ENCODE results near the gene HIP1R.
"Not testable (repeated sequence)": the region's sequence is repeated elsewhere in the genome, so short reads cannot be mapped to it uniquely, and the experiment has no call there.

The HIP1R gene

DNA sequence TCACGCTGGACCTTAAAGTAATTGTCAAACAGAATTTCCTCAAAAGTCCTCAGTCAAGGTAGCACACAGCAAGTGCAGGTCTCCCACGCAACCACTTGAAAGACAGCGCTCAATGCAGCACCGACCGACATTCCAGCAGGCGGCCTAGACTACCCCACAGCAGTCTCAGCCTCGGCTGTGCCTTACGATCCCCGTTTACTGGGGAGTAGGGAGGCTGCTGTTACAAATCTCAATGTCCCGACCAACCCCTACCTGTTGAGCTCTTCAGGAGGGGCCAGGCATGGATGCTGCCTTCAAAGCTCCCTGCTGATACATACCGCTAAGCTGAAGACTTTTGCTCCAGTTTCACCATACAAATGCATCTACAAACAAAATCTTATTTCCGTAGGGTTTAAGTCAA, 38.8 kb downstream of the HIP1R start:
- DNase-seq (ENCODE audit: low spot score) = no peak

DNA sequence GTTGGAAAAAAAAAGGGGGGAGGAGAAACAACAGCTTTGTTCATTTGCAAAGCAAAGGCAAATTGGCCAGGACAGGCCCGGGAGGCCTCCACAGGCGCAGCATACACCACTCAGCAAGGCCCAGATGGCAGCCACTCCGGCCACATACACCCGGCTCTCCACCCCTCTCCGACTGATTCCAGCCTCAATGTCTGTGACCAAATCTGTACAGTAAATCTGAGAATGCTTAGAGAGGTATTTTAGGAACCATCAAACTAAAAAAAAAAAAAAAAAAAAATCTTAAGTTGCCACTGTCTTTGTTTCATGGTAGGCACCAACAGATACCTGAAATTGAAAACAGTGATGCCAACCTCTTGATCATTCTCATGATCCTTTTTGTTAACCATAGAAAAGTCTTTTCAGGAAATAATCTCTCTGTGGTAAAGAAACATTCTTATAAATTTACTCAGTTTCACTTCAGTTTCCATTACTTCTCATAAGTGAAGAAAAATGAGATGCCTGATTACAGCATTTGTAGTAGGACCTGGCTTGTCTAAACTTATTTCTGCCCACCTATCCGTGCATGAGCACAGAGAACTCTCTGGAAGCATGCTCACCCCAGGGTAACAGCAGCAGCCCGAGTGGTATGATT, 40.4 kb downstream of the HIP1R start:
- no peak for DNase-seq (ENCODE audit: low spot score)

DNA sequence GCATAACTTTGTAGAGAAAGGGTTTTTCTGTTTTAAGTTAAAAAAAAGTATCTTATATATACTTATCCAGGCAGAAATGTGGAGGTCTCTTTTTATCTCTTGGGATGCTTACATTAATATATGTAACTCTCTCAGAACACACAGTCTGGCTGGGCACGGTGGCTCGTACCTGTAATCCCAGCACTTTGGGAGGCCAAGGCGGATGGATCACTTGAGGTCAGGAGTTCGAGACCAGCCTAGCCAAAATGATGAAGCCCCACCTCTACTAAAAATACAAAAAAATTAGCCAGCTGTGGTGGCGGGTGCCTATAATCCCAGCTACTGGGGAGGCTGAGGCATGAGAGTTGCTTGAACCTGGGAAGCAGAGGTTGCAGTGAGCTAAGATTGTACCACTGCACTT, 41.0 kb downstream of the HIP1R start:
- not testable (repeated sequence) for DNase-seq (ENCODE audit: low spot score)

DNA sequence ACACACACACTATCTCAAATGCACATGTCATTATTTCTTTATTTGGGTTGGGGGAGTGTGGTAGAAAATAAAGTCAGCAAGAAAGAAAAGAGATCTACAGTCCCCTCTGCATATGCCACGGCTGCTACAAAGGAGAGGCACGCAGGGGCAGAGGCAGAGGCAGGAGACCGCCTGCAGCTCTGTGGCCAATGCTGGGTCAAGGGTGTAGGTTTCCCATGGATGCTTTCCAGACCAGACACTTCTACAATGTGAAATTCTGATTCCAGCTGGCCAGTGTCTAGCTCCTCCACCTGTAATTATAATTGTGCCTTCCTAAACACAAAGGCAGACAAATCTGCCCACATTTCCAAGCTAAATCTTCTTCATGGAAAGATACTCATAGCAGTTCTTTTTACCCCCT, 41.5 kb downstream of the HIP1R start:
- no peak for DNase-seq (ENCODE audit: low spot score)

DNA sequence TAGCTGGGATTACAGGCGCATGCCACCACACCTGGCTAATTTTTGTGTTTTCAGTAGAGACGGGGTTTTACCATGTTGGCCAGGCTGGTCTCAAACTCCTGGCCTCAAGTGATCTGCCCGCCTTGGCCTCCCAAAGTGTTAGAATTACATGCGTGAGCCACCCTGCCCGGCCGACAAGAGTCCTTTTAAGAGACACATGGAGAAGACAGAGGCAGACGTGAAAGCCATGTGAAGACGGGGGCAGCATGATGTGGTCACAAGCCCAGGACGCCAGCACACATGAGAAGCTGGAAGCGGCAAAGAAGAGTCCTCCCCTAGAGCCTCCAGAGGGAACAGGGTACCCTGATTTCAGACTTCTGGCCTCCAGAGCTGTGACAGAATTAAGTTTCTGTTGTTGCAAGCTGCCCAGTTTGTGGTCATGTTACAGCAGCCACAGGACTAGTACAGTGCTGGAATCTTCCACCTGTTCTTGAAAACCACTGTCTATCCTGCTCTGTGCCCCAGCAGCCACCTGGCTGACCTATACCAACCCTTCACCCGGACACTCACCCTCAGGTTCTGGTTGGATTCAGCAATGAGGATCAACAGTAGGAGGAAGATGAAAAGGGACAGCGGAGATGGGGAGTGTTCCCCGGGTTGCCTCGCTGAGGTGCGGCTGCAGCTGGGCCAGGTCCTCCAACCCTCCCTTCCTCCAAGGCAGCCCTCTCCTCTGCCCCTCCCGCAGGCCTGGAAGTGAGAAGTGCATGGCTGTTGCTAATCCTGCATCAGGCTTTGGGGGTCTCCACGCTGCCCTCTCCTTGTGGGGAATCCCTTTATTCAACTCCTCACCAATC, 43.7 kb downstream of the HIP1R start:
- no peak for DNase-seq (ENCODE audit: low spot score)

DNA sequence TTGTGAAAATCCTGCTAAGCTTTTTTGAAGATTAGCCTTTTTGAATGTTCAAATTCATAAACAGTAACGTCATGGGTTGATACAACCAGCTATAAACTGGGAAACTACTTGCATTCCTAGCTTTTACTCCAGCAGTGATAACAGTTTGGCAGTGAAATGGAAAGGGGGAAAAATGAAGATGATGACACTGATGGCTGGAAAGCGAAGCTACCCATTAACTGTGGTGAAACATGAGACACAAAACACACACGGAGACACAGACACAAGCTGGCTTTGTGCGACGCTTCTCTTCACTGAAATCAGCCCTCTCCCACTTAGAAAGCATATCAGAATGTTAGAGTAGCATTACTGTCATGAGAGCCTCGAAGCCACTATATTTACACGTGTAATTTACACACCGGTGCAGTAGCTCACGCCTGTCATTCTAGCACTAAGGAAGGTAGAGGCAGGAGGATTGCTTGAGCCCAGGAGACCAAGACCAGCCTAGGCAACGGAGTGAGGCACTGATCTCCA, 45.0 kb downstream of the HIP1R start:
- DNase-seq (ENCODE audit: low spot score) = no peak

DNA sequence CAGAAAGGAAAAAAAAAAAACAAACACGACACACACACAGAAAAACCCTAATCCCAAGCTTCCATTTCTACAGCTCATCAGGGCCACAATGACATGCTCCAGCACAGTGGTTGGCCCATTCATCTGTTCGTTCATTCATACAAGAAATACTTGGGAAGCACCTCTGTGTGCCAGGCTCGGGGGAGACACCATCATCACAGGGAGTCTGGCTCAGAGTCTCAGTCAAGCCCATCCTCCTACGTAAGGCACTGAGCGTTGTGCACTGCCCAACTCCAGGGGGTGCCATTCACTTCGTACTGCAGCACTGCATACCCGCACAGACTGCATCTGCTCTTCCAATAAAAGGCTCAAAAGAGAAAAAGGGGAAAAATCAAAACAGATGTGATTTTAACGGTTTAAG, 45.4 kb downstream of the HIP1R start:
- DNase-seq (ENCODE audit: low spot score) = no peak

DNA sequence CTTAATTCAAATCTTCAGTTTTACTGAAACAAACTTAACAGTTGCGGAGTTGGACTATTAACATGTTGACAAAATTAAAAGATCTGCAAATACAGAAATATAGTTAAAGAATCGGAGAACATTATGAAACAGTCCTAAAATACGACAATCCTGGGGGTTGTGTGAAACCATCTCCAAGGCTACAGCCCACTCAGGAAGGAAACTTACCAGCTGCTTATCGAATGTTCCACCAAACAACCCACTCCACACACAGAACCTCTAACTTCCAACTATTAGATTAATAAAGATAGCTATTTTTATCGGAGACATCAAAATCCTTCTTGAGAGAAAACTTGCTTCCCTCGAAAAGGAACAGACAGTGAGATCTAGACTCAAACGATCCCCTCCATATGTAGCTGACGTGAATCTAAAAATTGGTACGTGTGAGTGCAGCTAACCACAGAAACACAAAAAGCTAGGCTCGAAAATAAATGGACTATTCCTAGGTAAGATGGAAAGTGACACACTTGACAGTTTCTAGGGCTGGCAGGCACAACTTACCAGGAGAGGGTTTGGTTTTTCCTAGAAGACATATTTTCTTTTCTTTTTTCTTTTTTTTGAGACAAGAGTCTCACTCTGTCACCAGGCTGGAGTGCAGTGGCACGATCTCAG, 47.8 kb downstream of the HIP1R start:
- no peak for DNase-seq (ENCODE audit: low spot score)

DNA sequence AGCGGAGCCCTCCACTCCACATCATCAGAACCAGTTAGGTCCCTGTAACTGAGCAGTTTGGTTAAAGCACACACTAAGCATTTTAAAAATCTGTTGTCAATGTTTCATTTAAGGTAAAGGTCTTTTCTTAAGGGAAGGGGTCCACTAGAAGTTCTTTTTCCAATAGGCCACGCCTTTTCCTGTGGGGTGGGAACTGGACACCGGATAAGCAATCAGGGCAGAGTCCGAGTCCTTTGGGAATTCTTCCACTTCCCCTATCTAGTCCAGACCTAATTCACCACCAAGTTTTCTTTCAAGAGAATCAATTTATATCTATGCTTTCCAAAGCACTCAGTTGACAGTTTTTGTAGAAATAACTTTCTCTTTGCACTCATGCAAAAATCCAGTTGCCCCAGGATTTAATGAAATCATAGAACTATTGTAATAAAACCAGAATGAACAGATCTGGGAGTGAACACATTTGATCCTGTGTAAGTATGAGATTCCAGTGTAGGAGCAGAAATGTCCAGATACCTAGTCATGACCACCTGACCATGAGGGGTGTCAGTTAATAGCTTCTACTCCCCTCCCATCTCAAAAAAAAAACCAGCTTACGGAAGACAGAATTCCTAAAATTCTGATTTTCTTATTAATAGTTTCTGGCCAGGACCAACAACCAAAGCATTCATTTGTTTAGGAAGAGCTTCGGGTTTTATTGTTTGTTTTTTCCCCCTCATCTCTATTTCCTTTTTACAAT, 49.0 kb downstream of the HIP1R start:
- no peak for DNase-seq (ENCODE audit: low spot score)

DNA sequence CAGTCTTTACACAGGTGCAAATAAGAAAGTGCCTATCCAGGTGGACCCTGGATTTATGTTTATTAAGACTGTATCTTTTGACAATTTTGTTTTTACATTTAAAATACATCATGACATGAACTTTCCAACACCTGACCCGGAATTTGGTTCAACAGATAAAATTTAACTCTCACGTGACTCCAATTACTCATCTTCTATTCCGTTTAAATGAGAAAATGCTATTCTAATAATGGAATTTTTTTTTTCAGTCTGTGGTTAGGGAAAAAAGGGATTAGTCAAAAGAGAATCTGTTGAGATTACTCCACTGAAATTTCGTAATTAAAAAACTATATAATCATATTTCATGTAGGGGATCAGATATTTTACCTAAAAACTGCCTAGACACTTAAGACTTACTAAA, 49.6 kb downstream of the HIP1R start:
- no peak for DNase-seq (ENCODE audit: low spot score)

DNA sequence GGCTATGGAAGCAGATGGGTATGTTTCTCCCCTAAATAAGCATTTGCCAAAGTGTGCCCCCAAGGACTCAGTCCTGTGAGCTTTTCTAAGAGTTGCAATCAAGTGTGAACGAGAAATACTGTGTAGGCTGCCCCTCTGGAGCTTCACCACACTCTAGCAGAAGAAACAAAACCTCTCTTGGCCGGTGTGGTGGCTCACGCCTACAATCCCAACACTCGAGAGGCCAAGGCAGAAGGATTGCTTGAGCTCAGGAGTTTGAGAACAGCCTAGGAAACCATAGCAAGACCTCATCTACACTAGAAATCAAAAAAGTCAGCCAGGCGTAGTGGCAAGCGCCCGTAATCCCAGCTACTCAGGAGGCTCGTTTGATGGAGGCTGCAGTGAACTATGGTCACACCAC, 50.9 kb downstream of the HIP1R start:
- no peak for DNase-seq (ENCODE audit: low spot score)

DNA sequence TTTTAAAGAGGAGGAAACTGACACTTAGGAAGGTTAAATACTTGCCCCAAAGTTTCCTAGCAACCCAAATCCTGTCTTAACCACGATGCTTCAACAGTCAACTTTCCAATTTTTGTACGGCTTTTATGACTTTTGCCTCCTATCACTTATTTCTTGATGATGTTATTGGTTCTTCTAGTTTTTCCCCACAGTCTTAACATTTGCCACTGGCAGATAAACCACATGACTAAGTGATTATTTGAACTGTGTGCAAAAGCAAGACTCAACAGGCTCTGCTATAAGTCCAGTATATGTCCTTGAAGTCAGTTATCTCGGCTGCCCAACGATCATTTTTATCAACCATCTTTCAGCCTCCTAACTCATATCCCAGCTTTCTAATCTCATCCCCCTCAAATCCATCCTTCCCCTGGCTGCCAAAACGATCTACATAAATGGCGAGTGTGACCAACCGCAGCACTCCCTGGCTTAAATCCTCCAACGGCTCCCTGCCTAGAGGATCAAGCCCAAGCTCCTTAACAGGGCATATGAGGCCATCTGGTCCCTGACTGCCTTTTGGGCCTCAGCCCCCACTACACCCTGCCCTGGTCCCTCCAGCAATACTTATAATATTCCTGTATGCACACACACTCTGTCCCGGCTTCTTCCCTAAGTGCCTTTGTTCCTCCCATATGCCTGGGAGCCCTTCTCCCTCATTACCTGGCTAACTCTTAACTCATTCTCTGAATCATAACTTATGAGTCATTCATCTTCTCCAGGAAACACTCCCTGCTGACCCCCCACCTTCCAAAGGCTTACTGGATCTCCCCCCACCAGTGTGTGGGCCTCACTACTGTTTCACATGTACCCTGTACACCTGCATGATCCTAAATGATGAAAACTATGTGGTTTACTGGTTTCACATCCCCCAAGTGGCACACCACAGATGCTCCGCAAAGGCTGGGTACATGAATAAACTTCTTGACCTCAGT, 51.9 kb downstream of the HIP1R start:
- no peak for DNase-seq (ENCODE audit: low spot score)

DNA sequence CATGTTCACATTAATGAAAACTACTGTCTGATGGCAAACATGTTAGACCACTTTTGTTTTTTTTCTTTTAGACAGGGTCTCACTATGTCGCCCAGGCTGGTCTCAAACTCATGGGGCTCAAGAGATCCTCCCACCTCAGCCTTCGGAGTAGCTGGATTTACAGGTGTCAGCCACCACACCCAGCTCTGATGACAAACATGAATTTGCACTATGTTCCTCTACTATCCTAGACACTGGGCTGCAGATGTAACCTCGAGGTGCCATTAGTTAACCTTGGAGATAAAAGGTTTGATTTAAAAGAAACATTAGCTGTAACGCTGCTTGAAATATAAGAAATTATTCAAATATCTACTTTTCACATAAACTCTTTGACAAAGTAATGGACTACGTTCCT, 52.6 kb downstream of the HIP1R start:
- DNase-seq (ENCODE audit: low spot score) = no peak

DNA sequence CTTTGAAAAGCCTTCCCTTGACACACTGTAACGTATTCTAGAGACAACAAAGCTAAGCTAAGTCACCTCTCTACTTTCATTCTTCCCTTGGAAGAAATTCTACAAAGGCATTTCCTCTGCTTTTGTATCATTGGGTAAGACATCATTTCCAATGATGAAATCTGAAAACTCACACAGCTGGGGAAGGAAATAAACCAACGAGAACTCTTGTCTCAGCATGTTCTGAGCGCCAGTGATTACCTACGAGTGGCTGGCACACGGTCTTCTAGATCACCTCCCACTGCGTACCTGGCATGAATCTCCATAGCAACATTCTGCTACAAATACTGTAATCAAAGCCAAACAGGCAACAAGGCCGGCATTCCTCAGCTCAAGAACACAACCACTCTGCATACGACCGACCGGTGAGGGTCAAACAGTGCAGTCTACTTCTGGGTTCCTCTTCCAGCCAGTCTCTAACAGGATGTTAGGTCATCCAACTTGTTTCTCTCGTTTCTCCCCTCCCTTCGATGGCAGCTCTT, 53.0 kb downstream of the HIP1R start:
- DNase-seq (ENCODE audit: low spot score) = no peak

DNA sequence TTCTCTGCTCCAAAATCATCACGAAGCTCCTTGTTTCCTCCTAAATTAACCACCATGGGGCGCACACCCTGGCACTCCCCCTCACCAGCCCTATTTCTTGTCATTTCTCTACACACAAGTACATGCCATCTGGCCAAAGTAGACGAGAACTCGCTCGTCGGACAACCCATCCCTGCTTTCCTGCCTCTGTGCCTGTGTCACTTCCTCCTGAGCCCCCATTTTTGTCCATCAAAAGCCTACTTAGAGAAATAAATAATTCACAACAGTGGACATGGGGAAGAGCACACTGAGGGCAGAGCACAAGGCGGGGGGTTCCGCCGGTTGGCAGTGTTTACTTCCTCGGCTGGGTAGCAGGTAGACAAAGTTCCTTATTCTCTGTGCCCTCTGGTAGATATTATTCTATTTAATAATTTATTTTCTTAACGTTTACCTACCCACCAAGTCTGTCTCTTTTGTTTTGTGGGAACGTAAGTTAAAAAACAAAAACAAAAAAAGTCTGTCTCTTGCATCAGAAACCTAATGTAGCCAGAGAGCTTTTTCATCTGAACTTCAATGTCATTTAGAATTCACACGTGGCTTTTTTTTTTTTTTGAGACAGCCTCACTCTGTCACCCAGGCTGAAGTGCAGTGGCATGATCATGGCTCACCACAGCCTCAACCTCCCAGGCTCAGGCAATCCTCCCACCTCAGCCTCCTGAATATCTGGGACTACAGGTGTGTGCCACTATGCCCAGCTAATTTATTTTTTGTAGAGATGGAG, 54.7 kb downstream of the HIP1R start:
- no peak for DNase-seq (ENCODE audit: low spot score)

DNA sequence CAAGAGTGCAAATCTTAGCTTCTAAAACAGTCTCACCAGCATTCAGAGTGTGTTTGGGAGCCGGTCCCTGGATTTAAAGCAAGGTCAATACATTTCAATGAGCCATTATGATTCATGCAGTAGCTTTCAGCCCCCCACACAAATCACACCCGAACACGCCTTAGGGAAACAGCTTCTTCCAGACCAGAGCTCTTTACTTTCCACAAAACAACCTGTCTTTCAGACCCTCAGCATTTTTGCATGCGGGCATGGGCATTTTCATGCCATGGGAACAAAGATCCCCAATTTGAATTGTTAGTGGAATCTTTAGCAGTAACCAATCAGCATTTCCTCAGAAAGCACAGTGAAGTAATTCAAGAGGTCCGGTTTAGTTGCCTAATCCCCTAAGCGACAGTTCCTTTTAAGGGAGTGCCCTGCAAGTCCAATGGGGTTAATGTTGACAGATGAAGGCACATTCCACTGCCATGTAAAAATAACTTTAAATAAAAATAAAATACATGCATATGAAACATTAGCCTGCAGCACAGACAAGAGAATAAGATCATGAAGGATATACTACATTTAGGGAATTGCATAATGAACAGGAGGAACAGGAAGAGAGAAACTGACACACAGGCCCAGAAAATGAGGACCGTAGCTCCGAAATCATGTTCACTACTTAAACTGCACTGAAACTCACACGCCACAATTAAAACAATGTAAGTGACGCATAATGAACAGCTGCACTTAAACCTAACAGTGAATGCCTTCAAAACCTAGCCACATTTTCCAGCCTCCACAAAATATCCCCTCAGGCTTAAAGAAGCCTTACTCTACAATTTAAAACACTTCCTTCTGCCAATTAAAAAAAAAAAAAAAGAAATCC, 56.6 kb downstream of the HIP1R start:
- no peak for DNase-seq (ENCODE audit: low spot score)

DNA sequence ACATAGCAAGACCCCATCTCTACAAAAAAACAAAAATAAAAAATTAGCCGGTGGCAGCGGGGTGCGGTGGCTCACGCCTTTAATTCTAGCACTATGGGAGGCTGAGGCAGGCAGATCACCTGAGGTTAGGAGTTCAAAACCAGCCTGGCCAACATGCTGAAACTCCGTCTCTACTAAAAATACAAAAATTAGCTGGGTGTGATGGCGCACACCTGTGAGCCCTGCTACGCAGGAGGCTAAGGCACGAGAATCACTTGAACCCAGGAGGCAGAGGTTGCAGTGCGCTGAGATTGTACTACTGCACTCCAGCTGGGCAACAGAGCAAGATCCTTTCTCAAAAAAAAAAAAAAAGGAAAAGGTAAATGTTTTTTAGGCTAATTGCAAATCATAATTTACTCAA, 57.5 kb downstream of the HIP1R start:
- DNase-seq (ENCODE audit: low spot score) = not testable (repeated sequence)

DNA sequence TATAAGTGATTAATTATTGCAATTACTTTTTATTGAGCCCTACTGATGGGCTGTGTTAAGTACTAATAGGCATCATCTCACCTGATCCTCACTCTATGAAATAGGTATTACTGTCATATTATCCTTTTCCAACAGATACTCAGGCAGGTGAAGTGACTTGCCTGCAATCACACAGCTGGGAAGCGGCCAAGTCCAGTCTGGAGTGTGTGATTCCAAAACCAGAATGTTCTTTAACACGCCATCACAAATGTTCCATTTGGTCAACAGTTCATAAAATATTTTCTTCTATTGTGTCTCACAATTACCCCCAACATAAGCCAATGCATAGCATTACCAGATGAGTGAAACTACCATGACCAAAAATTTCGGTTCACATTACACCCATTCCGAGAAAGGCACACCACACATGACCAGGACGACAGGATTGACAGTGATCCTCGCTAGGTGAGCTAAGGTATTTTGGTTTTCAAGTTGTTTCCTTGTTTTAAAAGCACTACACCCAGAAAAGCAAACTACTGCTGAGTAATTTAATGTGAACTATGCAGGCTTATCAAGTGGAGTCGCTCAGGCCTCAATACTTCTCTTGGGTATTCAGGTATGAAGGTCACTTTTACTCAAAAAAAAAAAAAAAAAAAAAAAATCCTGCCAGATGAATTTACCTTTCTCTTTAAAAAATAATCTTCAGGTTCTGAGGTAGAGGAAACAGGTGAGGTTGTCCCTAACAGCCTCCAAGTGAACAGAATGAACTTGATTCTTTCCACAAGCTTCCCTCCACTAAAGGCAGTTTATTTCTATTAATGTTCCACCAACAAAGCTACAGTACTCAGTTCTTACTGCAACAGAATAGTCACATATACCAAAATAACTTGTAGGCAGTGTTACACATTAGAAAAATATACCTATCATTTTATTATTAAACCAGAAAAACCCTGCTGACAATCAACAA, 58.2 kb downstream of the HIP1R start:
- DNase-seq (ENCODE audit: low spot score) = no peak

Measured in SK-N-DZ (cell line).